KMS-11 (cell line): ENCODE data around the gene HOXC4.

Experiments used
- H2AFZ ChIP-seq: fragments of 200-600 bp; sonication (generic); 2 replicates; pipeline ENCODE4 v1.6.1; 2016; ENCODE audit warnings: antibody characterized with exemption, mixed run types, low read depth
- H3K27ac ChIP-seq: fragments of 200-600 bp; sonication (generic); 2 replicates; pipeline ENCODE4 v1.6.1; 2016; ENCODE audit warnings: mild to moderate bottlenecking, mixed run types
- H3K27me3 ChIP-seq: fragments of 200-600 bp; sonication (generic); 2 replicates; pipeline ENCODE4 v1.6.1; 2017; ENCODE audit warnings: mild to moderate bottlenecking, low read depth, mixed run types, moderate library complexity; ENCODE audit not compliant: insufficient read depth
- H3K36me3 ChIP-seq: fragments of 200-600 bp; sonication (generic); 2 replicates; pipeline ENCODE4 v1.6.1; 2017; ENCODE audit warnings: mild to moderate bottlenecking, mixed run types; ENCODE audit not compliant: insufficient read depth
- H3K4me1 ChIP-seq: fragments of 200-600 bp; sonication (generic); 2 replicates; pipeline ENCODE4 v1.6.1; 2016; ENCODE audit warnings: mild to moderate bottlenecking, low read depth, mixed run types; ENCODE audit not compliant: poor library complexity, severe bottlenecking
- H3K4me2 ChIP-seq: fragments of 200-600 bp; sonication (generic); 2 replicates; pipeline ENCODE4 v1.7.0; 2016; ENCODE audit warnings: mild to moderate bottlenecking, mixed run types
- H3K4me3 ChIP-seq: fragments of 200-600 bp; sonication (generic); IDR thresholded peaks from 2 replicates; pipeline ENCODE4 v1.6.1; 2017; ENCODE audit warnings: low read depth, low read length, mixed read lengths; ENCODE audit not compliant: insufficient read depth
- H3K79me2 ChIP-seq: fragments of 200-600 bp; sonication (generic); 2 replicates; pipeline ENCODE4 v1.6.1; 2016; ENCODE audit warnings: low read depth, mixed run types; ENCODE audit not compliant: insufficient read depth
- H3K9ac ChIP-seq: fragments of 200-600 bp; sonication (generic); 2 replicates; pipeline ENCODE4 v1.6.1; 2016; ENCODE audit warnings: mild to moderate bottlenecking, mixed run types
- H4K20me1 ChIP-seq: fragments of 200-600 bp; sonication (generic); 2 replicates; pipeline ENCODE4 v1.6.1; 2016; ENCODE audit warnings: mild to moderate bottlenecking, mixed run types; ENCODE audit not compliant: insufficient read depth
- TF ChIP-seq, protein P1 (sequence below): fragments of 200-600 bp; sonication (generic); conservative IDR thresholded peaks from 2 replicates; pipeline ENCODE4 v1.6.1; 2017; ENCODE audit warnings: low read depth, mild to moderate bottlenecking, antibody characterized with exemption, low read length, moderate library complexity, mixed read lengths

HOXC4 gene

DNA sequence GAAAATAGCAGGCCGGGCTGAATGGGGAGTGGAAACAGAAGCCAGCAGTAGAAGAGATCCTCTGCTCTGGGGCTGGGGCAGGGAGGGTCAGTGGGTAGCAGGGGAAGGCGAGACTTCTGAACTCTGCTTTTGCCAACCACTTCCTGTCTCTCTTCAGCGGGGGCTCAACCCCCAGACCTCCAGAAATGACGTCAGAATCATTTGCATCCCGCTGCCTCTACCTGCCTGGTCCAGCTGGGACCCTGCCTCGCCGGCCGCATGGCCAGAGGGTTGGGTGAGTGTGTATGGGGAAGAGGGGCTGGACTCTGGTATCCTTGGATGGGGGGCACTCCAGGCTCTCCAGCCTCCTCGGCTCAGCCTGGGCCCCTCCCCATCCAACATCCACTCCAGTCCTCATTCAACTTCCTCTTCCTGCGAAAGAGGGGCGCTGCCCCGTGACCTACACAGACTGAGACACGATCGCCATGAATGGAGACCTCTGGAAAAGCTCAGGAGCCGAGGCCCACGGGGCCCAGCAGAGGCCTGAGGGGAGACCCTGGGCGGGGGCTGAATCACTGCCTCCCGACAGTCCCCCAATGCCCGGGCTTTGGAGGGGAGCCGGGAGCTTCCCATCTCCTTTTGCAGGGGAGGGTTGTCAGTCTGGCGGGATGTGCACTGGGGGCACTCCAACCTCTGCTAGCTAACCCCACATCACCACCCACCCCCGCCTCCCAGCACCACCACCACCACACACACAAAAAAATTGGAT lies 458 bp upstream of the HOXC4 start:
- H3K79me2 ChIP-seq, result no peaks in the 10 kb centered on the region
- no peak overlapping the region for H3K9ac ChIP-seq
- no peaks in the 10 kb centered on the region for H3K4me1 ChIP-seq
- H3K4me2 ChIP-seq, result no peak overlapping the region
- no peak overlapping the region for H3K27ac ChIP-seq
- H3K36me3 ChIP-seq, result no peaks in the 10 kb centered on the region
- H3K27me3 ChIP-seq, result peaks cover 84% of the 10 kb centered on the region
- no peaks in the 10 kb centered on the region for H4K20me1 ChIP-seq
- no peak overlapping the region for H3K4me3 ChIP-seq
- TF ChIP-seq, protein P1, sequence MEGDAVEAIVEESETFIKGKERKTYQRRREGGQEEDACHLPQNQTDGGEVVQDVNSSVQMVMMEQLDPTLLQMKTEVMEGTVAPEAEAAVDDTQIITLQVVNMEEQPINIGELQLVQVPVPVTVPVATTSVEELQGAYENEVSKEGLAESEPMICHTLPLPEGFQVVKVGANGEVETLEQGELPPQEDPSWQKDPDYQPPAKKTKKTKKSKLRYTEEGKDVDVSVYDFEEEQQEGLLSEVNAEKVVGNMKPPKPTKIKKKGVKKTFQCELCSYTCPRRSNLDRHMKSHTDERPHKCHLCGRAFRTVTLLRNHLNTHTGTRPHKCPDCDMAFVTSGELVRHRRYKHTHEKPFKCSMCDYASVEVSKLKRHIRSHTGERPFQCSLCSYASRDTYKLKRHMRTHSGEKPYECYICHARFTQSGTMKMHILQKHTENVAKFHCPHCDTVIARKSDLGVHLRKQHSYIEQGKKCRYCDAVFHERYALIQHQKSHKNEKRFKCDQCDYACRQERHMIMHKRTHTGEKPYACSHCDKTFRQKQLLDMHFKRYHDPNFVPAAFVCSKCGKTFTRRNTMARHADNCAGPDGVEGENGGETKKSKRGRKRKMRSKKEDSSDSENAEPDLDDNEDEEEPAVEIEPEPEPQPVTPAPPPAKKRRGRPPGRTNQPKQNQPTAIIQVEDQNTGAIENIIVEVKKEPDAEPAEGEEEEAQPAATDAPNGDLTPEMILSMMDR, result no peak
- H2AFZ ChIP-seq, result peak overlapping the region; percentile 8; the same call in 1 of the 2 replicates

DNA sequence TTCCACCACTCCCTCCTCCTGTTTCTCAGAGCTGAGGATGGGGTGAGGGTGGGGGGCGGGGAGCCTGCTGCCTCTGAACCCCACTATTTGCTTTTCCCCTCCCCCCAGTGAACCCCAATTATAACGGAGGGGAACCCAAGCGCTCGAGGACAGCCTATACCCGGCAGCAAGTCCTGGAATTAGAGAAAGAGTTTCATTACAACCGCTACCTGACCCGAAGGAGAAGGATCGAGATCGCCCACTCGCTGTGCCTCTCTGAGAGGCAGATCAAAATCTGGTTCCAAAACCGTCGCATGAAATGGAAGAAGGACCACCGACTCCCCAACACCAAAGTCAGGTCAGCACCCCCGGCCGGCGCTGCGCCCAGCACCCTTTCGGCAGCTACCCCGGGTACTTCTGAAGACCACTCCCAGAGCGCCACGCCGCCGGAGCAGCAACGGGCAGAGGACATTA lies 1.1 kb downstream of the HOXC4 start:
- Histone ChIP-seq H4K20me1 (no peaks in the 10 kb centered on the region), H2AFZ (no peak overlapping the region), H3K4me3 (no peak overlapping the region), H3K4me2 (no peak overlapping the region), H3K27me3 (peaks cover 84% of the 10 kb centered on the region), H3K36me3 (no peaks in the 10 kb centered on the region), H3K79me2 (no peaks in the 10 kb centered on the region), H3K9ac (no peak overlapping the region), H3K27ac (no peak overlapping the region), H3K4me1 (no peaks in the 10 kb centered on the region)
- TF ChIP-seq, protein P1, result no peak

DNA sequence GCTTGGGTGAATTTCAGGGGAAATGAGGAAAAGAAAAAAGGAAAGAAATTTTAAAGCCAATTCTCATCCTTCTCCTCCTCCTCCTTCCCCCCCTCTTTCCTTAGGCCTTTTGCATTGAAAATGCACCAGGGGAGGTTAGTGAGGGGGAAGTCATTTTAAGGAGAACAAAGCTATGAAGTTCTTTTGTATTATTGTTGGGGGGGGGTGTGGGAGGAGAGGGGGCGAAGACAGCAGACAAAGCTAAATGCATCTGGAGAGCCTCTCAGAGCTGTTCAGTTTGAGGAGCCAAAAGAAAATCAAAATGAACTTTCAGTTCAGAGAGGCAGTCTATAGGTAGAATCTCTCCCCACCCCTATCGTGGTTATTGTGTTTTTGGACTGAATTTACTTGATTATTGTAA lies 1.9 kb downstream of the HOXC4 start:
- Histone ChIP-seq H3K9ac (no peak overlapping the region), H2AFZ (no peak overlapping the region), H3K4me3 (no peak overlapping the region), H3K27ac (no peak overlapping the region), H3K4me2 (no peak overlapping the region), H3K79me2 (no peaks in the 10 kb centered on the region), H3K4me1 (no peaks in the 10 kb centered on the region), H3K27me3 (peaks cover 84% of the 10 kb centered on the region), H4K20me1 (no peaks in the 10 kb centered on the region), H3K36me3 (no peaks in the 10 kb centered on the region)
- TF ChIP-seq, protein P1, result no peak

DNA sequence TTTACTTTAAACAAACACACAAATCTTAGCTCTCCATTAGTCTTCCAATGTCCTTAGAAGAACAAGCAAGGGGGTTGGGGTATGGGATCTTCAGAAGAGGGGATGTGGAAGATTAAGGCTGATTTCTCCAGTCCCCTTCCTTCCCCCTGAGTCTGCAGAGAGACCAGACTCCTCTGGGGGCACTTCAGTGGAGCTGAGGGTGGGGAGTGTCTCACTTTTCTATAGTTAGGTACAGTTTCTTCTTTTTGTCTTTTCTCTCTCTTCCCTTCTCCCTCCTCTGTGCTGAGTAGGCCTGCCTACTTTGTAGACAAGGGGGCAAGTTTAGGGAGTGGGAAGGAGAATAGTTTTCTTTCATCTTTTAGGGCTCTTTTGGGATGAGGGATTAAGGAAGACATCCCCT lies 2.5 kb downstream of the HOXC4 start:
- Histone ChIP-seq H3K4me2 (no peak overlapping the region), H4K20me1 (no peaks in the 10 kb centered on the region), H3K9ac (no peak overlapping the region), H3K4me3 (no peak overlapping the region), H3K27me3 (peaks cover 84% of the 10 kb centered on the region), H3K27ac (no peak overlapping the region), H3K79me2 (no peaks in the 10 kb centered on the region), H3K4me1 (no peaks in the 10 kb centered on the region), H2AFZ (no peak overlapping the region), H3K36me3 (no peaks in the 10 kb centered on the region)
- TF ChIP-seq, protein P1, result no peak
